IPS DF 19.7 (cell line): Measurements from ENCODE around the gene CLSTN2.

Experiments
- DNase-seq: peaks from one replicate; pipeline ENCODE4 v3.0.0-alpha.2; 2013; ENCODE audit warnings: low read depth, low spot score

CLSTN2 gene

DNA sequence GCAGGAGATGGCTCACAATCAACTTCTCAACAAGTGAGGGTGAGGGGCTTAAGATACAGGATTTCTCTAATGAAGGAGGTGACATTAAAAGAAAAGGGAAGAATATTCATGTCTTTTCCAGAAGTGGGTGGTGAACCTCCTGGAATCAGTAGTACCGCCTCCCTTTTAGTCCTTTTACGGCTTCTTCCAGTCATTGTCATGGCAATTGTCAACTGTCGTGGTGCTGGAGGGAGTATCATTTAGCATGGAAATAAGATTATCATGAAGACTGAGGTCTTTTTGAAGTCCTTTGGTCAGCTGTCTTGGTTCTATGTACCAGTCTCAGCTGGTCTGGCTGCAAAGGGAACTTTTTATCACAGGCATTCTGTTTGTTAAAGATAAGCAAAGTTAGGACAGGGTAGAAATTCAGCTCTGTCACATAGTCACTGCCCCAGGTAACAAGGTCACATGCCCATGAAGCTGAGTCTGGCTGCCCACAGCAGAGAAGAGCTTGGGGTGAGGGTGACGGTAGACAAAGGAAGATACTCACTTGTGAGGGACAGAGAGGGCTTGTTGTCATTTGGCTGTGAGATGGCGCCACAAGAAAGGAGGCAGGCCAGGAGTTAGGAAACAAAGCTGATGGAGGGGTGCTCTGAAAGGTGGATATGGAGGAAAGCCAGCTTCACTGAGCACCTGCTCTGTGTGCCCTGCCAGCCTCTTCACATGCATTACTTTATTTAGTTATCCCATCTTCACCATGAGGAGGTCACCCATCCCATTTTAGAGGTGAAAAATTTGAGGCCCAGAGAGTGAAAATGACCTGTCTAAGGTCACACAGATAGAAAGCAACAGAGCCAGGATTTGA is 514.6 kb downstream of the CLSTN2 start:
- DNase-seq, result no peak

DNA sequence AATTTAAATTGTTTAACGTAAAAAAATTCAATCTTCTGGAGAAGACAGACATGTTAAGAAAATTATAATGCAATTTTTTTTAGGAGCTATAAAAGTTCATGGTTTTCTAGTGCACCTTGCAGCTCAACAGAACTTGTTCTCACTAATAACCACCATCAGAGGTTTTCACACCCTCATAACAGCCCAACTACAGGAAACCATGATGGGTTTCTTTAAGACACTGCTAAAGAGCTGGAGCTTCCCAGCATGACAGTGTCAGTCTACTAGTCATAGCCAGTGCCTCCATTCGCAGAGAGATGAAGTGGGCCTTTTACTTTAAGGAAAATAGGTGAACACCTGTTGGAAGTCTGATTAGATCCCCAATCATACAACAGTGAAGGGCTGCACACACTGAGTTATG is 518.8 kb downstream of the CLSTN2 start:
- DNase-seq, result no peak

DNA sequence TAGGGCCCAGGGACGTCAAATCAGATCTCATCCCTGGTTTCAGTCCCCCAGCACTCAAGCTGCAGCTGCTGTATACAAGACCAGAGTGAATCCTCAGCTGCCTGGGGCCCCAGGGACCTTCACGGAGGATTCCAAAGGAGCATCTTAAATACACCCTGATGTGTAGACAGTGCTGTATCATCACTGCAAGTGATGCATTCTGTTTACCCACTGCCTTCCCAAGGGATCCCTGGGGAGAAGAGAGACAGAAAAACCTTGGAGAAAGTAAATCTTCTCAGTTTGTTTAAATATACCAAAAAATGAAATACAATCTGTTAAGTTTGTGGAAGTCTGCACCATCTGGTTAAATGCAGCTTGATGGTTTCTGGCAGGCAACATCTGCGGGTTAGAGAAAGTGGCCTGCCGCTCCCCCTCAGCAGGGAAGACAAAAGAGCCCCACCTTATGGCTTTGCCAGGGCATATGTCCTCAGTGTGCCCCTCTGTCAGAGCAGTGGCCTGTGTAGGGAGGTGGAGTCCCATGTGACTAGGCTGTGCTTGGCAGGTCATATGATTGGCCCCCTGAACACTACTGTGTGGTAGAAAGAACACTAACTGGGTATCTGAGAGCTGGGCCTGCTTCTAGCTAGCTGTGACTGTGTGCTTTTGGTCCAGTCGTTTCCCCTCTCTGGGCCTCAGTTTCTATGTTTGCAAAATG is 520.7 kb downstream of the CLSTN2 start:
- DNase-seq, result no peak

DNA sequence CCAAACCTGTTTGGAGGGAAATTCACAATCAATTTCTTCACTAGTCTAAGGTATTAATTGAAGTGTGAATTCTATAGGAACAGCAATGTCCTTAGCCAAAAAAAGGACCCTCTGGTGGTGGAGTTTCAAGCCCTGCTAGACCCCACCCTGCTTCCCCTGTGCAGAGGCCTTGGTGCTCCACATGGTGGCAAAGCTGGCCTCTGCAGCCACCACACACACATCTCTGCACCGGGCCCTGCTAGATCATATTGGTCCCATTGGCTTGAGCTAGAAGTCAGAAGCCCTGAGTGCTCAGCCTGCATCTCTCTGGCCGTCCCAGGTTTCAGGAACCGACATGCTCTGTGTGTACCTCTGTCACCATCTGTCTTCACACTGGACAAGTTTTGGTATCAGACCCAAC is 522.0 kb downstream of the CLSTN2 start:
- DNase-seq, result no peak

DNA sequence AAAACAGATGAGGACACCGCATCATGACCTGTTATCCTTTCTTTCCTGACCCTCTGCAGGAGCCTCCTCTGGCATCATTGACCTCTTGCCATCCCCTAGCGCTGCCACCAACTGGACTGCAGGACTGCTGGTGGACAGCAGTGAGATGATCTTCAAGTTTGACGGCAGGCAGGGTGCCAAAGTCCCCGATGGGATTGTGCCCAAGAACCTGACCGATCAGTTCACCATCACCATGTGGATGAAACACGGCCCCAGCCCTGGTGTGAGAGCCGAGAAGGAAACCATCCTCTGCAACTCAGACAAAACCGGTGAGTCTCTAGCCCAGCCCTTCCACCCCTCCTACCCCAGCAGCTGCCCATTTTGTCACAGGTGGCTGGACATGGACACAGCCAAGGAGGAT is 524.5 kb downstream of the CLSTN2 start:
- DNase-seq, result no peak

DNA sequence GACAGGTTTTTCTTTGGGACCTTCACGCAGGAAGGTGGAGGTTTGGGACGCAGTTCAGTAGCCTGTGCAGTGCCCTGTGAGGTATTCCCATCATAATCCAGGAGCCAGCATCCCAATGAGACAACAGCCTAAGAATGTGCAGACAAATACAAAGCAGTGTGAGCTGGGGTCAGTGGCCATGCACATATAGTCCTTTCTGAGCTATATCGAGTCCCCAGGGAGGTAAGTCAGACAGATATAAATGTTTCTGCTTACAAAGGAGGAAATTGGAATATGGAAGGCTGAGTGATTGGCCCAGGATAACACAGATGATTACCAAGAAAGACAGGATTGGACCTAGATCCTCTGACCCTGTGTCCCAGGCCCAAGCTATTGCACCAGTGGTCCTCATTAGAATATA is 526.3 kb downstream of the CLSTN2 start:
- no peak for DNase-seq

DNA sequence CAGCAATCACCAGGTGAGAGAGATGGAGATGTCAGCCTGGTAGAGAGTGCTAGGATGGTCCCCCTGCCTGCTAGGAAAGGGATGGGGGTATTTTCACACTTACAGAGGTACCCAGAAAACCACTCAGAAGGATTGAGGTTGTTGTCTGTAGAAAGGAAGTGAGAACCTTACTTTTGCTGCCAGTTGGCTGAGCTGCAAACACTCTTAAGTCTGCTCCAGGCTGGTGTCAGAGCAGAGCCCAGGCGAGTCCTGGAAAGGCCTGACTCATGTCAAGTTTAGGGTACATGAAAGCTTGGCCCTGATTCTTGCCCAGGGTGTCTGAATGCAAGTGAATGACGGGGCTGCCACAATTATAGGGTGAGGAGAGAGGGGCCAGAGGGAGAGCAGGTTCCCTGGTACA is 528.4 kb downstream of the CLSTN2 start:
- no peak for DNase-seq

DNA sequence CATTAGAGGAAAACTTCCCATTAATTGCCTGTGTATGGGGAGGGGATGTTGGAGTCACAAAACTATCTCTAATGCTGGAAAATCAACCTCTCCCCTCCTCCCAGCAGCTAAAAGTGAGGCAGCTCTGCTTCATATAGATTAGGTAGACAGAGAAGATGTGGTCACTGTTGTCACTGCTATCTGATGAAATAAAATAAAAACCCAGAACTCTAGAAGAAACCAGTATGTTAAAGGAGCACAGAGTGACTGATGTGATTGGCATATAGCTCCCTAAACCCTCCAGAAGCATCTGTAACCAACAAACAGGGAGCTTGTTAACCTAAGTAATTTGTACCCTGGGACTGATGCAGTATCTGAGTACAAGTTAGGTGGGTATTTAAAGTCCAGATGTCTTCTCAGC is 531.0 kb downstream of the CLSTN2 start:
- DNase-seq, result no peak

DNA sequence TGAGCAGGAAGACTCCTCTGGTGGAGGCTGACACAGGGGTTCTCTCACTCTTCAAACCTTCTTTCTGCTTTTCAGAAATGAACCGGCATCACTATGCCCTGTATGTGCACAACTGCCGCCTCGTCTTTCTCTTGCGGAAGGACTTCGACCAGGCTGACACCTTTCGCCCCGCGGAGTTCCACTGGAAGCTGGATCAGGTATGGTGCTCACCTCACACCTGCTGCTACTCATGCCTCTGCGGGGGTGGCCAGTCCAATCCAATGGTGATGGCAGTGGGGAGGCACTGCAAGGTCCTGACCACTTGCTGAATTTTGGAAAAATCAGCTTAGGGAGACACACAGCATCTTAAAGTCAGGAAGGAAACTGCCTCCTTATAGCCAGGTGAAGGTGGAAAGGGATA is 531.5 kb downstream of the CLSTN2 start:
- no peak for DNase-seq

DNA sequence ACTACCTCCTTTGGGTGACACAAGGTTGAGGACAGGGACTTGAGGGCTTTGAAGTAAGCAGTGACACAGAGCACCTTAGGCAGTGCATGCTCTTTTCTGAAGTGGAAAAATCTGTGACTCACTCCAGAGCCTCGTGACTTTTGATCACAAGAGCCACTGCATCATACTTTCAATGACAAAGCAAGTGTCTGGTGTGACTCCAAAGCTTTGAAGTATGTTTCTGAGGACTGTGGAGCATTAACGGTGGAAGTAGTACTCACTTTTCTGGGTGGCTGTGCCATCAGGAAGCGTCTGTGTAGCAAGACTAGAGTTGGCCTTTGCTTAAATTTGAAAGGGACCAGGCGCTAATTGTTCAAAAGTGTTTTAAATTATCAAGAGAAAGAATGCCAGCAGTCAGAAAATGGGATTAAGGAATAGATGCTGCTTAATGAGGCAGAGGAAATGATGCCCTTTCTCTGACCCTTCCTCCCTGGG is 532.2 kb downstream of the CLSTN2 start:
- no peak for DNase-seq

DNA sequence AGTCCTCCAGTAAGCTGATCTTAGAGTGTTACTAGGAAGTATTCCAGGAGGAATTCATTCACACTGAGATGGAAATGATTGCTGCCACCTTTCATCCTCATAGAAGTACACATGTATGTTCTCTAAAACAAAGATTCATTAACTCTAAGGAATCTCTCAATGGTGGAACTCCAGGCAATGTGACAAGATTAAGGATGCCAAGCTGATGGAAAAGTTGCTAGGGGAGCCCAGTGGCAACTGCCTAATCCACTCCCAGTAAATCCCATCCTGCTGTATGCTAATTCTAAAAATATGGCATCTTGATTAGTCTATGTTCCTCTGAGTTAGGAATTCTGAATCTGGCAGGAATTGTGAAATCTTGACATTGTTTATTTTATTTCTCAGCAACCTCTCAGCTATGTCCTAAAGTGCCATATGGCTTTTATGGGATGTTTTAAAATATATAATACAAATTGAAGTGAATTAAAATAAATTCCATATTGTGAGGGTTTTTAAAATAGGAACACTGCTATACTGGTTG is 532.9 kb downstream of the CLSTN2 start:
- DNase-seq, result no peak

DNA sequence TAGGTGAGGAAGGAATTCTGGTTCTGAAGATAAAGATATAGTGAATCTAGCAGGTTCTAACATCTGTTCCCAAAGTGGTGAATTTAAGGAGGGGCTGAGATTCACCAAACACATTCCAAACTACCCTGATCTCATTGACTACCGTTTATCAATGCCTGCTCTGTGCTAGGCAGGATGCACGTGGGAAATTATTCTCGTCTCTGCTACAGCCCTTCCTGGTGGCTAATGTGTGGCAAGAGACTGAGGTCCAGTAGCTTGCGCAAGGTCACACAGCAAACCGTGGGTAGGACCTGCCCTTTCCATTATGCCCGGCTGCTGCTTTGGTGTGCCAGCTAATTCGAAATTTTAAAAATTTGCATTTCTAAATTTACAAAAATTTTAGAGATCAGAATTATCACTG is 533.4 kb downstream of the CLSTN2 start:
- DNase-seq, result no peak

DNA sequence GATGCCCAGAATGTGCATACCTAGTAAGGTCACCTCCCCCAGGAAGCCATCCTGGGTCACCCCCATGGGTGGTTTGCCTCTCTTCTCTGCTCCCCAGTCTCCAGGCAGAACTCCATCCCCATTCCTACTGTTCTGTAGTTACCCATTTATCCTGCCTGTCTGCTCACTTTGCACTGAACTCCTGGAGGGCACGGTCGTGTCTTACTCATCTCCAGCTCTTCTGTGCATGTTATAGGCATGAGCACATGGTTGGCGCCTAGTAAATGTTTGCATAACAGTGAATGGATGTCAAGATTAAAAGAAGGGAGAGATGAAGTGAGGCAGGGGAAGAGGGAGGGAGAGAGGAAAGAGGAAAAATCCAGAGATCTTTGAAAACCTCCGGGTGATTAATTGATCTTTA is 534.5 kb downstream of the CLSTN2 start:
- no peak for DNase-seq

DNA sequence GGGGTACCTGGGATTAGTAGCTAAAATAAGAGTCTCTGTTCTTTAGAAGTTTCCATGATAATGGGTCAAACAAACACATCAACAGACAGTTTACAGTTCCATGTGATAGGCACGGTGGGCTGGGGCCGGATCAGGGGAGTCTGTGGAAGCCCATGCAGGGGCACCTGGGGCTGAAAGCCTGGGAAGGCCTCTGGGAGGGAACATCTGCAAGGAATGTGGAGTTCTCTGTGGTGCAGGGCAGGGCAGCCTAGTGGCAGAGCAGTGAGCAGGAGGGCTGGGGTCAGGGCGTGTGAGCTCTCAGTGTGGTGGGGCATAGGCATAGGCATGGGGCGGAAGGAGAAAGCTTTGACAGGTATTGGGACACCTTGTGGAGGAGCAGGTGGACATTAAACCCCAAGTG is 535.2 kb downstream of the CLSTN2 start:
- no peak for DNase-seq

DNA sequence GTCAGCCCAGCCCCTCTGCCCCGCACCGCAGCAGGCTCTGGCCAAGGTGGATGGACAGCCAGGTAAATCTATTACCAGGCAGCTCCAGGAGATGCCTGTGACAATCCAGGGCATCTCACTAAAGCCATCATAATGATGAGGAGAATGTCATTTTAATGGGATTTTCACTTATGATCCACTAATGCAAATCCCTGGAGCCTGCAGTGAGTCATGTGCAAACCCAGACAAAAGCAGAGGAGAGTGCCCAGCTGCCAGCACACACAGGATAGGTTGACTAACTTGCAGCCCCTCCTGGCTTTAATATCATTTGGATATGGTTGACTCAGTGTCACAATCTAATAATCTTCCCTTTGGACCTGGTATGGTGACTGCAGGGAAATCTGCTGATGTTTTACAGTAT is 536.0 kb downstream of the CLSTN2 start:
- no peak for DNase-seq

DNA sequence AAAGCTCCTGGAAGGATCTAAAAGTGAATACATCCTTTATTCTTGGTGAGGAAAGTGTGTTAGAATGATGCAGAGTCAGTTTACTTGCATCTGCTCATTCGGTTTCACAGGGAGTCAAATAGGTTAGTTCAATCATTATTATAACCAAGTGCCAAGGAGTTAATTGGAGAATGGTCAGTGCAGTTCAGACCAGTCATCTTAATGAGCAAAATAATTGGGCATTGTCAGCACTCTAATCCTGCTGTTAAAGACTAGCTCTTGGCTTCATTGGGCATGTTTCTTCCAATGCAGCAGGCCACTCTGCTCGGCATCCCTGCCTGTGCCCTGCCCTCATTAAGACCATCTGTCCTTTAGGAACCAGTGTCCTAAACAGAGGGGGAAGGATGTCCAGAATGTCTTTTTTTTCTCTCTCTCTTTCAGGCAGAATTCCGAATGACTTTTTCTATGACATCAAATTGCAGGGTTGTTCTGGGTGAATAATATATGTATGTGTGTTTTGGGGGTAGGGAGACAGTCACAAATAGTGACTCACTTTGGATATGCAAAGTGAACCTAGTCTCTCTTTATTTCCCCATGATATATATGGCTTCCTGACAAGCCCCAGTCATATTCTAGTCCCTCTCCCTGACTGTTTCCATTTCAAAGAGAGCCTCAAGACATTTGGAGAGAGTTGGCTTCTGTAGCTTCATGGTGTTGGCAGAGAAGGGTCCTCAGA is 537.5 kb downstream of the CLSTN2 start:
- no peak for DNase-seq

DNA sequence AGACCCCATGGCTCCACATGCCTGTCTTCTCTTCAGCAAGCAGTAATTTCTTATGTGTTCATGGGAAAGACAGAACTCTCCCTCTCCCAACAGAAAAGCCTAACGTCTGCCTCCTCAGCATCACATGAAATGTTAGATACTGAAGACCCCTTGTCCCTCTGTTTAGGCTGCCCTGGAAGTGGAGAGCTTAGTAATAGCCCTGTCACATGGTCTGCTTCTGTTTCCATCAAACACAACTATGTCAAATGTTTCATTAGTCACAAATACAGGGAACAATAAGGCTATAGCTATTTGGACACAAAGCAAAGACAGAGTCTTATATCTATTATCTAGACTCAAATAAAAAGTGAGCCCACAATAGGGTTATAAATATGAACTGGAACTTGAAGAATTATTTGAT is 552.6 kb downstream of the CLSTN2 start:
- no peak for DNase-seq

DNA sequence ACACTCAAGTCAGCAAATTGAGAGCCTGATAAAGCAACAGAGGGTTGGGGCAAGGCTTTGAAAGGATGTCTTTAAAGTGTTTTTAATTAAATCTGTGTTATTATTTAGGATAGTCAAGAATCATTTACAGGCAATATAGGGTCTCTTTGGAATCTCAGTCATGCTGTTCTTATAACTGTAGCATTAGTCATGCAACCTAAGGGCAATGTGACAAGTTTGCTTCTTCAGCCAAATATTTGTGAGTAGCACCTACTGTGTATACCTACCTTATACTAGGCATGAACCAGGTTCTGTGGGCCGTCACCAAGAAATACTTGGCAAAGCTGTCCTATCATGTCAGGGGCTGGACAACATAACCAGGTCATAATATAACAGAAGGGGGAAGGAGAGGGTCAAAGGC is 558.3 kb downstream of the CLSTN2 start:
- DNase-seq, result no peak

DNA sequence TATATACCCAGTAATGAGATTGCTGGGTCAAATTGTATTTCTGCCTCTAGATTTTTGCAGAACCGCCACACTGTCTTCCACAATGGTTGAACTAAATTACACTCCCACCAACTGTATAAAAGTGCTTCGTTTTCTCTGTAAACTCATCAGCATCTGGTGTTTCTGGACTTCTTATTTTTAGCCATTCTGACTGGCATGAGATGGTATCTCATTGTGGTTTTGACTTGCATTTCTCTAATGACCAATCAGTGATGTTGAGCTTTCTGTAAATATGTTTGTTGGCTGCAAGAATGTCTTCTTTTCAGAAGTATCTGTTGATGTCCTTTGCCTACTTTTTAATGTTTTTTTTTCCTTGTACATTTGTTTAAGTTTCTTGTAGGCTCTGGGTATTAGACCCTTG is 560.0 kb downstream of the CLSTN2 start:
- DNase-seq, result no peak

DNA sequence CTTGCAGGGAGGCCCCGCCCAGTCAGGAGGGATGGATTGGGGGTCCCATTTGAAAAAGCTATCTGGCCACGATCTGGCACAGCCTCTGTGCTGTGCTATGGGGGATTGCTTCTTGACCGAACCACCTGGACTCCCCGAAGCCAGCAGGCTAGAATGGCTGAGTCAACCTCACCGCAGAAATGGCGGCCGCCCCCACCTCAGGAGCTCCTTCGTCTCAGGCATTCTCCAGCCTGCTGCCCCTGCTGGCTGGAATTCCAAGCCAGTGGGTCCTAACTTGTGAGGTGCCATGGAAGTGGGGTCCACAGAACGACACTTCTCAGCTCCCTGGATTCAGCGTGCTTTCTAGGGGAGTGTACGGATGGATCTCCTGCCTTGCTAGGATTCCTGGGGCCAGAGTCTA is 562.3 kb downstream of the CLSTN2 start:
- no peak for DNase-seq

DNA sequence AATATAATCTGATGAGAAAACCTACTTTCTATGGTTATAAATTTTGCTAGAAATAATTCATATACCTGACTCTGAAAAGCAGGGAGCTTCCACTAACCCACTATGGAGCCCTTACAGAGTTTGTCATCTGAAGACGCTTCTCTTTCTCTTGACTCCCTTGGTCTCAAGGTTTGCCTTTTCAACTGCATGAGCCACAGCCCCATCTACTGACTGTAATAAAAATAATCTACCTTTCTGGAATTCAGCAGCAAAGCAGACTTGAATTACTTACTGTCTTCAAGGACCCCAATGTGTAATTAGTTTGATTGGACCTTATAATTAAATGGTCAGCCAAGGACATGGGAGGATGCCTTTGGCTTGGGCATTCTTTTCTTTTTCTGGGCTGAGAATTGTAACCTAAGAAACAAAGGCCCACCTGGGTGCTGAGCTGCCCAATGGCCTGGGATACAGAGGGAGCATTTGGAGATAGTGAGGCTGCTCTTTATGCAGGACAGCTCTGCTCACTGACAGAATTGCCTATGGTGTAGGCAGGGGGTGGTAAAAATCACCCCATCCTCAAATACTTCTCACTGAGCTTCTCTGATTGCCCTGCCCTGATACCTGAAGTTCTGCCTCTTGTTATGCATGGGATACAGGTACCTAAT is 564.3 kb downstream of the CLSTN2 start:
- DNase-seq, result no peak

DNA sequence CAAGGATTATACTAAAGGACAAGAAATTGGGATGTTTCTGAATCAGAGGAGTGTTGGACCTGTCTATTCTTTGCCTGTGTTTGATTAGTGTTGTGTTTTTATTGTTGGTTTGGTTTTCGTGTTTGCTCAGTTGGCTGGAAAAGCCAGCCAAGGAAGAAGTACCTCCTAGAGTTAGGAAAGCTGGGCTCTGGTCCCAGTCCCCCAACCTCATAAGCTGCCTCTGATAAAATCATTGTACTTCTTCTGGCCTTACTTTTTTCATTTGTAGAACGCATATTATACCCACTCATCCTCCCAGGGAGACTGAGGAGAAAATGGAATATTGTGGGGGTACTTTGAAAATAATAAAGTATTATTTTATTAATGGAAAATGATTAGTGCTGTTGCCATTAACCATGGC is 565.5 kb downstream of the CLSTN2 start:
- DNase-seq, result no peak
